H9 (cell line): ENCODE data around the gene TGFBR3L. TPM values are rescaled to one million over a fixed set of nuclear protein-coding genes. Genes with fewer than 3 reads are reported as not detected.

ENCODE experiments used
- DNase-seq: peaks from one replicate; pipeline ENCODE4 v3.0.0-alpha.2; 2017
- H2AFZ ChIP-seq: one replicate; pipeline ENCODE4 v1.6.1; 2013; ENCODE audit warnings: mild to moderate bottlenecking, low read length, control low read depth, moderate library complexity
- H2AK5ac ChIP-seq: 2 replicates; pipeline ENCODE4 v1.6.1; 2013; ENCODE audit warnings: low read length, control low read depth, mixed read lengths; ENCODE audit not compliant: insufficient read length
- H2BK120ac ChIP-seq: one replicate; pipeline ENCODE4 v1.6.1; 2013; ENCODE audit warnings: low read depth, mild to moderate bottlenecking, low read length, control low read depth, inconsistent platforms; ENCODE audit not compliant: poor library complexity, severe bottlenecking
- H2BK12ac ChIP-seq: 2 replicates; pipeline ENCODE4 v1.6.1; 2013; ENCODE audit warnings: low read length, control low read depth, mixed read lengths, low read depth; ENCODE audit not compliant: insufficient read length
- H2BK15ac ChIP-seq: 2 replicates; pipeline ENCODE4 v1.6.1; 2013; ENCODE audit warnings: low read depth, low read length, control low read depth
- H2BK20ac ChIP-seq: one replicate; pipeline ENCODE4 v1.6.1; 2013; ENCODE audit warnings: low read depth, mild to moderate bottlenecking, low read length, control low read depth, inconsistent platforms; ENCODE audit not compliant: poor library complexity, severe bottlenecking
- H2BK5ac ChIP-seq: 2 replicates; pipeline ENCODE4 v1.6.1; 2013; ENCODE audit warnings: low read length, control low read depth, mixed read lengths; ENCODE audit not compliant: insufficient read length
- H3K14ac ChIP-seq: 2 replicates; pipeline ENCODE4 v1.6.1; 2013; ENCODE audit warnings: low read length, control low read depth; ENCODE audit not compliant: insufficient read depth
- H3K18ac ChIP-seq: 2 replicates; pipeline ENCODE4 v1.6.1; 2013; ENCODE audit warnings: low read depth, mild to moderate bottlenecking, mixed read lengths, low read length, control low read depth; ENCODE audit not compliant: insufficient read length
- H3K23ac ChIP-seq: 2 replicates; pipeline ENCODE4 v1.6.1; 2013; ENCODE audit warnings: low read length, control low read depth, mixed read lengths, low read depth; ENCODE audit not compliant: insufficient read length
- H3K23me2 ChIP-seq: 2 replicates; pipeline ENCODE4 v1.6.1; 2013; ENCODE audit warnings: low read depth, mild to moderate bottlenecking, mixed read lengths, low read length, control low read depth; ENCODE audit not compliant: insufficient read length, poor library complexity, severe bottlenecking
- H3K27ac ChIP-seq: 2 replicates; pipeline ENCODE4 v1.5.1; 2013; ENCODE audit warnings: low read length, control low read depth, mixed read lengths, low read depth; ENCODE audit not compliant: insufficient read length
- H3K27me3 ChIP-seq: 2 replicates; pipeline ENCODE4 v1.6.1; 2013; ENCODE audit warnings: low read length, control low read depth, inconsistent platforms; ENCODE audit not compliant: insufficient read depth
- H3K4ac ChIP-seq: 2 replicates; pipeline ENCODE4 v1.6.1; 2013; ENCODE audit warnings: low read depth, mild to moderate bottlenecking, control low read depth, inconsistent platforms, low read length, moderate library complexity
- H3K4me1 ChIP-seq: 2 replicates; pipeline ENCODE4 v1.6.1; 2013; ENCODE audit warnings: low read length, control low read depth, inconsistent platforms; ENCODE audit not compliant: insufficient read depth
- H3K4me2 ChIP-seq: 2 replicates; pipeline ENCODE4 v1.6.1; 2013; ENCODE audit warnings: low read length, control low read depth, mixed read lengths; ENCODE audit not compliant: insufficient read length, insufficient read depth
- H3K56ac ChIP-seq: 2 replicates; pipeline ENCODE4 v1.6.1; 2013; ENCODE audit warnings: low read depth, mild to moderate bottlenecking, mixed read lengths, low read length, control low read depth; ENCODE audit not compliant: insufficient read length
- H3K79me1 ChIP-seq: 2 replicates; pipeline ENCODE4 v1.6.1; 2013; ENCODE audit warnings: low read depth, mild to moderate bottlenecking, moderate library complexity, low read length, control low read depth, inconsistent platforms; ENCODE audit not compliant: insufficient read depth, poor library complexity, severe bottlenecking
- H3K79me2 ChIP-seq: 2 replicates; pipeline ENCODE4 v1.6.1; 2013; ENCODE audit warnings: low read length, control low read depth, inconsistent platforms; ENCODE audit not compliant: insufficient read depth
- H3K9ac ChIP-seq: 2 replicates; pipeline ENCODE4 v1.6.1; 2013; ENCODE audit warnings: low read length, control low read depth, mixed read lengths; ENCODE audit not compliant: insufficient read length; ENCODE audit errors: extremely low read depth
- H3K9me3 ChIP-seq: one replicate; pipeline ENCODE4 v1.6.1; 2013; ENCODE audit warnings: low read depth, low read length, inconsistent platforms; ENCODE audit not compliant: control insufficient read depth
- H3T11ph ChIP-seq: one replicate; pipeline ENCODE4 v1.6.1; 2013; ENCODE audit warnings: mild to moderate bottlenecking, low read length, control low read depth, inconsistent platforms
- H4K20me1 ChIP-seq: one replicate; pipeline ENCODE4 v1.6.1; 2013; ENCODE audit not compliant: control insufficient read depth, insufficient read length, insufficient read depth
- H4K5ac ChIP-seq: 2 replicates; pipeline ENCODE4 v1.6.1; 2013; ENCODE audit warnings: low read depth, mild to moderate bottlenecking, mixed read lengths, low read length, control low read depth; ENCODE audit not compliant: insufficient read length
- H4K8ac ChIP-seq: replicated peaks from 2 replicates; pipeline ENCODE4 v1.6.1; 2013; ENCODE audit warnings: low read length, control low read depth, mixed read lengths, low read depth; ENCODE audit not compliant: insufficient read length
- H4K91ac ChIP-seq: 2 replicates; pipeline ENCODE4 v1.6.1; 2013; ENCODE audit warnings: low read depth, mild to moderate bottlenecking, moderate library complexity, mixed read lengths, low read length, control low read depth; ENCODE audit not compliant: insufficient read length
- H3K27ac Mint-ChIP-seq, 3 experiments: 2 replicates in 2 of 3; 3 replicates in 1 of 3; pipeline ENCODE4 v1.8.0; 2020 to 2021; ENCODE audit warnings: mixed read lengths in 3 of 3, mild to moderate bottlenecking in 1 of 3, moderate library complexity in 1 of 3
- H3K27me3 Mint-ChIP-seq: 2 replicates; pipeline ENCODE4 v1.8.0; 2021; ENCODE audit warnings: low read depth, mild to moderate bottlenecking, moderate library complexity, mixed read lengths
- H3K36me3 Mint-ChIP-seq, 3 experiments: 2 replicates in 2 of 3; 3 replicates in 1 of 3; pipeline ENCODE4 v1.8.0; 2020 to 2021; ENCODE audit warnings: low read depth in 3 of 3, mixed read lengths in 3 of 3; ENCODE audit not compliant: insufficient read depth in 1 of 3
- H3K4me1 Mint-ChIP-seq, 2 experiments: 2 replicates each; pipeline ENCODE4 v1.8.0; 2020; ENCODE audit warnings: mixed read lengths in 2 of 2
- H3K4me3 Mint-ChIP-seq, 2 experiments: 2 replicates in 1 of 2; 3 replicates in 1 of 2; pipeline ENCODE4 v1.8.0; 2020 to 2021; ENCODE audit warnings: mild to moderate bottlenecking in 2 of 2, mixed read lengths in 2 of 2, moderate library complexity in 1 of 2
- H3K9me3 Mint-ChIP-seq, 2 experiments: 2 replicates in 1 of 2; 3 replicates in 1 of 2; pipeline ENCODE4 v1.8.0; 2020; ENCODE audit warnings: mild to moderate bottlenecking in 2 of 2, mixed read lengths in 2 of 2, moderate library complexity in 1 of 2
- CTCF ChIP-seq: fragments of 200-600 bp; sonication (generic); conservative IDR thresholded peaks from 3 replicates; pipeline ENCODE4 v1.8.0; 2021; ENCODE audit warnings: antibody characterized with exemption, mild to moderate bottlenecking
- WGBS: extraction: QIAGEN DNeasy Blood & Tissue Kit; methylation state at CpG from one replicate; pipeline ENCODE4 v1.1.7; 2013; ENCODE audit warnings: missing lambda C conversion rate, low lambda C conversion rate, mixed read lengths; ENCODE audit not compliant: insufficient read length; ENCODE audit errors: extremely low coverage; 5-methylcytosine and 5-hydroxymethylcytosine counted together
- total RNA-seq: library from RNA; stranded (reverse); gene quantifications from 2 replicates; pipeline ENCODE4 v1.2.1, GENCODE V29; 2021

TGFBR3L gene
- total RNA-seq, 1 experiment from 2014 or later, result 5.5 TPM

- H3K4me1 Mint-ChIP-seq, result peaks cover 0 to 6% of the 10 kb centered on the region in 2 experiments; a peak in 1 of 4 replicates
- no peak overlapping the region for H3K4me2 ChIP-seq
- no peak overlapping the region for H3K27ac ChIP-seq
- H3K79me1 ChIP-seq, result no peaks in the 10 kb centered on the region
- H3K56ac ChIP-seq, result no peak overlapping the region
- no peak overlapping the region for H3T11ph ChIP-seq
- no peak overlapping the region for H3K4ac ChIP-seq
- H4K20me1 ChIP-seq, result no peaks in the 10 kb centered on the region
- H2AK5ac ChIP-seq, result no peak overlapping the region
- H3K4me1 ChIP-seq, result no peaks in the 10 kb centered on the region
- H3K9me3 Mint-ChIP-seq, result no peaks in the 10 kb centered on the region
- H3K23ac ChIP-seq, result no peak overlapping the region
- H3K23me2 ChIP-seq, result no peaks in the 10 kb centered on the region
- H2BK15ac ChIP-seq, result no peak overlapping the region
- no peaks in the 10 kb centered on the region; the same call in 1 of the 2 replicates for H3K27me3 Mint-ChIP-seq
- WGBS, result no CpG with 5 or more reads among the region's 11 CpGs
- no peak for TF ChIP-seq CTCF
- H3K9me3 ChIP-seq, result no peaks in the 10 kb centered on the region
- no peak overlapping the region for H3K14ac ChIP-seq
- no peak overlapping the region for H2BK12ac ChIP-seq
- no peak overlapping the region for H3K9ac ChIP-seq
- no peaks in the 10 kb centered on the region; the same call in 1 of the 2 replicates for H3K79me2 ChIP-seq
- no peaks in the 10 kb centered on the region for H3K27me3 ChIP-seq
- H4K8ac ChIP-seq, result no peak overlapping the region
- no peak for DNase-seq
- no peak overlapping the region for H2BK120ac ChIP-seq
- no peak overlapping the region for H3K18ac ChIP-seq
- peaks cover 7 to 13% (median 11%) of the 10 kb centered on the region in 3 experiments; a peak in 6 of 7 replicates for H3K36me3 Mint-ChIP-seq
- no peak overlapping the region for H3K4me3 Mint-ChIP-seq
- no peak overlapping the region for H4K91ac ChIP-seq
- no peak overlapping the region for H2BK20ac ChIP-seq
- no peak overlapping the region for H2BK5ac ChIP-seq
- no peak overlapping the region for H2AFZ ChIP-seq
- no peak overlapping the region for H3K27ac Mint-ChIP-seq
- H4K5ac ChIP-seq, result no peak overlapping the region
Observed at GRCh38 chr19:7897292-7897691, 17.3 kb upstream of the TGFBR3L start.
